Germinal center (tissue), 1 donor: ENCODE data around the gene PPP4R4.
"Not testable (repeated sequence)": the region's sequence is repeated elsewhere in the genome, so short reads cannot be mapped to it uniquely, and the experiment has no call there.

Source experiments
- DNase-seq: peaks from one replicate; pipeline ENCODE4 v3.0.0; 2012; ENCODE audit warnings: mixed read lengths, low spot score

The PPP4R4 gene

DNA sequence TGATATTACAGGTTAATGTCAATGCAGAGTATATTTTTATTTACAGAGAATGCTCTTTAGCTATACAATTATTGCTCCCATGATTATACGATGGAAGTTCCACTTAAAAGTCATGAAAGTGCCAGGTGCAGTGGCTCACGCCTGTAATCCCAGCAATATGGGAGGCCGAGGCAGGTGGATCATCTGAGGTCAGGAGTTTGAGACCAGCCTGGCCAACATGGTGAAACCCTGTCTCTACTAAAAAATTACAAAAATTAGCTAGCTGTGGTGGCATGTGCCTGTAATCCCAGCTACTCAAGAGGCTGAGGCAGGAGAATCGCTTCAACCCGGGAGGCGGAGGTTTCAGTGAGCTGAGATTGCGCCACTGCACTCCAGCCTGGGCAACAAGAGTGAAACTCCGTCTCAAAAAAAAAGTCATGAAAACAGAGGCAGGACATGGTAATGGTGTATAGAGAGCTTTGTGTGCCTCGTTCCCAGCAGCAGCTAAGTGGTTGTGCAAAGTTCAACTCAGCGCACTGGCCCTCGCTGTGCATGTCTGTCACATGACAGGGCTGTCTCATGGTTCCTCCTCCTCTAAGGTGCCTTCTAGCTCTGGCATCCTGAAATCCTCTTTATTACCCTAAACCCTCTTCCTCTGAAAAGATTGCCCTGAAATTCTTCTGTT lies 102.9 kb downstream of the PPP4R4 start:
- not testable (repeated sequence) for DNase-seq

- DNase-seq = no peak
Observed at GRCh38 chr14:94278731-94279130, 104.6 kb downstream of the PPP4R4 start.

- no peak for DNase-seq
Observed at GRCh38 chr14:94282991-94283723, 109.0 kb downstream of the PPP4R4 start.

DNA sequence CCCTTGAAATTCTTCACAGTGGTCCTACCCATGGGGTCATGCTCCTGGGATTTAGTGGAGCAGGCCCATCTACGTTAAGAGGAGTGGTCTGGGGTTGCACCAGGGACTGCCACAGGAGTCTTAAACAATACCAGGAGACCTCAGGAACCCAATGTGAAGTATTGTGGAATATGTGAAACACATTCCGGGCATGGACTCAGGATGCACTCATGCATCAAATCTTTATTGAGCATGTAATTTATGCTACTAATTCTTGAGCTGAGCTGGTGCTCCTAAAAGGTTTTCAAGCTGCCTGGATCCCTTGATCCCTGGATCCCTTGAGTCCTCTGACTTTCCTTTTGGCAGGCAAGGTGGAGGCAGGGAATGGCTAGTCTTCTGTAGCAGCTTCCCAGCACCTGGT lies 110.1 kb downstream of the PPP4R4 start:
- DNase-seq = no peak

GRCh38 chr14:94285158-94285557 lies 111.0 kb downstream of the PPP4R4 start:
- no peak for DNase-seq

- no peak for DNase-seq
Observed at GRCh38 chr14:94288610-94289465, 114.7 kb downstream of the PPP4R4 start.

GRCh38 chr14:94290197-94290596 lies 116.1 kb downstream of the PPP4R4 start:
- DNase-seq = no peak

DNA sequence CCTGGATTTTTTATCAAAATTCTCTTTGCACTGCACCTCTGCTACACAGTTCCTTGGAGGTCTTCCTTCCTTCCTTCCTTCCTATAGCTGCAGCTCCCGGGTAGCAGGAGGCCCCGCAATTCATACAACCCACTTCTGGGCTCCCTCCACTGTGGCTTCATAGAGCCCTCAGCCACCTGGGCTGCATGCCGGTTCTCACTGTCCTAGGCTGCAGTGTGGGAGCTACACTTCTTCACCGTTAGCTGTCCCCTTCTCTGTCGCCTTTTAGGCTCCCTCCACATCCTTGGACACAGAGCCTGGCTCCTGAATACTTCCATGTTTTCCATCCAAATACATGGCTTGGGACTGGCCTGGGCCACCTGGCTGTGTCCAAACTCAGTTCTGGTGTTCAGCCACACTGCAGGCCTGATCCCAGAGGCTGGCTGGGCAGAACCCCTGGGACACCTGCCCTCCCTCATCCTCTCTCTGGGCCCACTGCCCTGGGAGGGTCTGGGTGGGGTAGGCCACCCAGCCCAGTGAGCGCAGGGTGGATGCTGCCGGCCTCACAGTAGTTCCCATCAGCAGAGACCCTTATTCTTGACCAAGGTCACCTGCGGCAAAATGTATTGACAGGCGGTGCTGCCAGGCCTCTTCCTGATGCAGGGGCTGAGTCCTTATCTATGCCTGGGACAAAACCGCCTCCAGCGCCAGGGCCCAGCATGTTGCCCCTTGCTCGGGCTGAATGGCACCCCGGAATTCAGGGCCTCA lies 117.2 kb downstream of the PPP4R4 start:
- DNase-seq = no peak

DNA sequence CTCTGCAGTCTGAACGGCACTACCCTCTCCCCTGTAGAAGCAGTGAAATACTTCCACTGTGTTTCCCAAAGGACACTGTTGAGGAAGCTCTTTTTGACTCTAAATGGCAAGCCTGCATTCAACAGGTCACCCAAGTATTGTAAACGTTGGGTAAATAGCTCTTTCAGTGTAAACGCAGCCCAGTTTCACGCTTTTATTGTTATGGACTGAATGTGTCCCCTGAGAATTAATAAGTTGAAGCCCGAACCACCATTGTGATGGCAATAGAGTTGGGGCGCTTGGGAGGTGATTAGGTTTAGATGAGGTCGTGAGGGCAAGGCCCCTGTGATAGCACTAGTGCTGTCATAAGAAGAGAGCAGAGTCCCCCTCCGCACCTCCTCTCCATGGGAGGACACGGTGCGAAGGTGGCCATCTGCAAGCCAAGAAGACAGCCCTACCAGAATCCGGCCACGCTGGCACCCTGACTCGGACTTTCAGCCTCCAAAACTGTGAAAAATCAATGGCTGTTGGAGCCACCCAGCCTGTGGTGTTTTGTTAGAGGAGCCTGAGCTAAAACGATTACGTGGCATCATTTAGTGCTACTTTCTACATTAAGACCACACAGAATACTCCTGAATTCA lies 117.9 kb downstream of the PPP4R4 start:
- DNase-seq = no peak

DNA sequence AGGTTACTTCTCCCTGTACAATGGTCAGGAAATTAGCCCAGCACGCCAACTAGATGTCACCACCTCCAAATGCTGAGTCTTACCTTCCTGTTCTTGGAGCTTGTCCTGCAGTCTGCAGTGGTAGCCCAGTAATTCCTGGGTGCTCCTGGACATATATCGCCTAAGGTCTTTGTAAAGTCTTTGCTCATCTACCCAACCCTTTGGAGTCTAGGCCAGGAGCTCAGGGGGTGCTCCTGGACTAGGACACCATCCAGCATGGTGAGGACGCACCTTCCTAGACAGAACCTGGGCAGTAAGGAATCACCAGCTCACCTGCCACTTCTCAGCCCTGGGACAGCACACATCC lies 118.4 kb downstream of the PPP4R4 start:
- DNase-seq = no peak

- no peak for DNase-seq
Observed at GRCh38 chr14:94292872-94293577, 118.9 kb downstream of the PPP4R4 start, which contains the start of gene SERPINA10. SERPINA10 (minus strand) TSS chr14:94293268; CDS start chr14:94290593, 2,675 bp downstream.

- no peak for DNase-seq
Observed at GRCh38 chr14:94293578-94293924, 119.4 kb downstream of the PPP4R4 start.

- no peak for DNase-seq
Observed at GRCh38 chr14:94295360-94296180, 121.4 kb downstream of the PPP4R4 start.

DNA sequence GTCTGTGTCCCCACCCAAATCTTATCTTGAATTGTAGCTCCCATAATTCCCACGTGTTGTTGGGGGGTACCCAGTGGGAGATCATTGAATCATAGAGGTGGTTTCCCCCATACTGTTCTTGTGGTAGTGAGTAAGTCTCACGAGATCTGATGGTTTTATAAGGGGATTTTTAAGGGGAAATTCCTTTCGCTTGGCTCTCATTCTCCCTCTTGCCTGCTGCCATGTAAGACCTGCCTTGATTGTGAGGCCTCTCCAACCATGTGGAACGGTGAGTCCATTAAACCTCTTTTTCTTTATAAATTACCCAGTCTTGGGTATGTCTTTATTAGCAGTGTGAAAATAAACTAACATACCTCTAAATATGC lies 122.0 kb downstream of the PPP4R4 start:
- not testable (repeated sequence) for DNase-seq

DNA sequence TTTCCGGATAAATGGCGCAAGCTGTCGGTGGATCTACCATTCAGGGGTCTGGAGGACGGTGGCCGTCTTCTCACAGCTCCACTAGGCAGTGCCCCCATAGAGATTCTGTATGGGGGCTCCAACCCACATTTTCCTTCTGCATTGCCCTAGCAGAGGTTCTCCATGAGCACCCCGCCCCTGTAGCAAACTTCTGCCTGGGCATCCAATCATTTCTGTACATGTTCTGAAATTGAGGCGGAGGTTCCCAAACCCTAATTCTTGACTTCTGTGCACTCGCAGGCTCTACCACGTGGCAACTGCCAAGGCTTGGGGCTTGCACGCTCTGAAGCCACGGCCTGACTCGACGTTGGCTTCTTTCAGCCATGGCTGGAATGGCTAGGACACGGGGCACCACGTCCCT lies 124.0 kb downstream of the PPP4R4 start:
- no peak for DNase-seq

GRCh38 chr14:94303111-94303510 lies 129.0 kb downstream of the PPP4R4 start:
- DNase-seq = no peak

GRCh38 chr14:94304243-94304642 lies 130.1 kb downstream of the PPP4R4 start:
- no peak for DNase-seq

DNA sequence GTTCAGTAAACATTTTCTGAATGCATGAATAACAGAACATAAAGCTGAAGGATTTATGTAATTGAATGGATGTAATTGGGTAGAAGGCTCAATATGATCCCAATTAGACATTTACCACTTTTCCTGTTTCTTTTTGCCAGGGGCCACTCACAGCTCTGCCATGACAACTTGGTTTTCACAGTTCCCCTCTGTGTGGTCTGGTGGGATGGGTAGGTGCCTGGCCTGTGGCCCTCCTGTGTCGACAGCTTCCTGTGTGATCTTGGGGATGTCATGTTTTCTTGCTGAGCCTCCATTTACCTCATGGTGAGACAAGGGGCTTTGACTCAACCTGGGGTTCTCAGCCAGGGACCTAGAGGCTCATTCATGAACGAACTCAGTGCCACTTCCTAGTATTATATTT lies 131.5 kb downstream of the PPP4R4 start:
- DNase-seq = no peak

DNA sequence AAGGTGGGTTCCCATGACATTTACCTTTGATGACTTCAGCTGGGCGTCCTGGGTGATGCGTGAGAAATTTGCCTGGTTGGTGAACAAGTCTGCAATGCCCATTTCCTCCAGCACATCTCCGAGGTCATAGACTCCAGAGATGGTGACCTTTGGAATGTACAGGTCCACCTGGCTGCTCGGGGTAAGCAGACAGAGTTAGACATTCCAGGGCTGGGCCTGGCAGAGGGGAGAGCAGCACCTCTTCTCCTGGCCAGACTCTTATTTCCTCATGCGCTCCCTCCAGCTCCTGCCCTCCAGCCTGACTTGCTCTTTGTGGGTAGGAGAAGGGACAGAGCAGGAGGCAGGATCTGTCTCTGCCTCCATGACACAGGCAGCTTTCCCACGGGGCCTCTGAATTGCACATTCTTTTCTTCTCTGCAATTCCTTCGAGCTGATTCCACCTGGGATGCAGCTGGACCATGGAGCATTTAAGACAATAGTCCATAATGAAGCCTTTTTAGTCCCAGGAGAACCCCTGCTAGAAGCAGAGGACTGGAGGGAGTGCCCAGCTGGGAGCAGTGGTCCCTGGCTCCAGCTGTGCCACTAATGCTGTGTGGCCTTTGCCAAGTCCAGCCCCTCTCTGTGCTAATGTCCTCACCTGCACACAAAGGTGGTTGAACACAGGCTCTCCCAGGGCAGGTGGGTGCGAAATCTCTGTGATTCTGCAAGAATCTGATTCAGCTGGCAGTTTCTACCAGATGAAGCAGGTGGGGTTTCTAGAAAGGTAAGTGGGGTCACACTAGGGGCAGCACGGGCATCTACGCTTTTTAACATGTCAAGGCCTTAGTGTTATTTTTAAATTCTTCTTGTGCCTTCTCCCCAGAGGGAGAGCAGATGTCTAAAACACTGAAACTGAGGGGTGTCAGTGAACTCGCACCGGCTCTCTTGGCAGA lies 132.2 kb downstream of the PPP4R4 start:
- DNase-seq = no peak
